PFSK-1 (cell line): Measurements from ENCODE around the gene OTOP2.

Source experiments
- FOXP2 ChIP-seq: optimal IDR thresholded peaks from 2 replicates; pipeline ENCODE3; 2011; ENCODE audit warnings: borderline replicate concordance, control low read depth, inconsistent platforms; ENCODE audit not compliant: insufficient read depth; ENCODE audit errors: extremely low read length, extremely low read depth
- POLR2AphosphoS5 ChIP-seq: IDR thresholded peaks from 2 replicates; pipeline ENCODE4 v1.6.1; 2012; ENCODE audit warnings: low read depth, mild to moderate bottlenecking, control low read depth, low read length, moderate library complexity
- REST ChIP-seq, 2 experiments: IDR thresholded peaks; 2 replicates each; pipeline versions ENCODE4 v1.6.1 to v1.8.0; 2011 to 2012; ENCODE audit warnings: low read depth in 2 of 2, low read length in 2 of 2, control low read depth in 1 of 2, inconsistent platforms in 1 of 2, mild to moderate bottlenecking in 1 of 2, moderate library complexity in 1 of 2; ENCODE audit not compliant: insufficient read depth in 1 of 2
- SIN3A ChIP-seq: IDR thresholded peaks from 2 replicates; pipeline ENCODE4 v1.6.1; 2012; ENCODE audit warnings: mild to moderate bottlenecking, low read length, moderate library complexity, borderline replicate concordance; ENCODE audit not compliant: insufficient read depth
- TAF1 ChIP-seq: IDR thresholded peaks from 2 replicates; pipeline ENCODE4 v1.6.1; 2012; ENCODE audit warnings: low read length, control low read depth, borderline replicate concordance; ENCODE audit not compliant: insufficient read depth

- TF ChIP-seq POLR2AphosphoS5 (no peak), REST (IDR thresholded peaks at IDR 0.05; ENCODE audit: insufficient read depth in 1 of 2, low read depth in 2 of 2, low read length in 2 of 2) (no peak), FOXP2 (no peak), SIN3A (no peak), TAF1 (no peak)
Observed at GRCh38 chr17:74875977-74876593, 48.0 kb upstream of the OTOP2 start.
